Neutrophil (primary cell): ENCODE results near the gene CDK8.

Experiments
- H3K27ac ChIP-seq: fragments of 200-600 bp; sonication (generic); 2 replicates; pipeline ENCODE4 v1.5.1; 2016; ENCODE audit warnings: mild to moderate bottlenecking, moderate library complexity
- H3K27me3 ChIP-seq: fragments of 200-600 bp; sonication (generic); 2 replicates; pipeline ENCODE4 v1.6.0; 2016; ENCODE audit warnings: mild to moderate bottlenecking
- H3K36me3 ChIP-seq: fragments of 200-600 bp; sonication (generic); 2 replicates; pipeline ENCODE4 v1.5.1; 2017
- H3K4me1 ChIP-seq, 2 experiments: fragments of 200-600 bp in 1 of 2; sonication (generic) in 1 of 2; 1 replicate in 1 of 2; 2 replicates in 1 of 2; pipeline versions ENCODE4 v1.5.1 to v1.6.1; 2013 to 2016; ENCODE audit warnings: low read depth in 1 of 2, low read length in 1 of 2, mild to moderate bottlenecking in 1 of 2, moderate library complexity in 1 of 2; ENCODE audit not compliant: control insufficient read depth in 1 of 2, insufficient read depth in 1 of 2
- H3K4me3 ChIP-seq, 2 experiments: fragments of 200-600 bp in 1 of 2; sonication (generic) in 1 of 2; 1 replicate in 1 of 2; 2 replicates in 1 of 2; pipeline ENCODE4 v1.5.1; 2013 to 2016; ENCODE audit warnings: low read depth in 1 of 2, low read length in 1 of 2, mild to moderate bottlenecking in 1 of 2, moderate library complexity in 1 of 2
- H3K9me3 ChIP-seq: fragments of 200-600 bp; sonication (generic); 2 replicates; pipeline ENCODE4 v1.5.1; 2016
- CTCF ChIP-seq: fragments of 200-600 bp; sonication (generic); IDR thresholded peaks from 2 replicates; pipeline ENCODE4 v1.5.1; 2016; ENCODE audit warnings: antibody characterized with exemption

CDK8 gene

GRCh38 chr13:26326562-26326961 lies 72.6 kb downstream of the CDK8 start:
- Histone ChIP-seq H3K36me3 (no peaks in the 10 kb centered on the region), H3K4me1 (no peaks in the 10 kb centered on the region), H3K27ac (no peak overlapping the region), H3K27me3 (no peaks in the 10 kb centered on the region), H3K4me3 (no peak overlapping the region), H3K9me3 (no peaks in the 10 kb centered on the region)
- no peak for TF ChIP-seq CTCF

DNA sequence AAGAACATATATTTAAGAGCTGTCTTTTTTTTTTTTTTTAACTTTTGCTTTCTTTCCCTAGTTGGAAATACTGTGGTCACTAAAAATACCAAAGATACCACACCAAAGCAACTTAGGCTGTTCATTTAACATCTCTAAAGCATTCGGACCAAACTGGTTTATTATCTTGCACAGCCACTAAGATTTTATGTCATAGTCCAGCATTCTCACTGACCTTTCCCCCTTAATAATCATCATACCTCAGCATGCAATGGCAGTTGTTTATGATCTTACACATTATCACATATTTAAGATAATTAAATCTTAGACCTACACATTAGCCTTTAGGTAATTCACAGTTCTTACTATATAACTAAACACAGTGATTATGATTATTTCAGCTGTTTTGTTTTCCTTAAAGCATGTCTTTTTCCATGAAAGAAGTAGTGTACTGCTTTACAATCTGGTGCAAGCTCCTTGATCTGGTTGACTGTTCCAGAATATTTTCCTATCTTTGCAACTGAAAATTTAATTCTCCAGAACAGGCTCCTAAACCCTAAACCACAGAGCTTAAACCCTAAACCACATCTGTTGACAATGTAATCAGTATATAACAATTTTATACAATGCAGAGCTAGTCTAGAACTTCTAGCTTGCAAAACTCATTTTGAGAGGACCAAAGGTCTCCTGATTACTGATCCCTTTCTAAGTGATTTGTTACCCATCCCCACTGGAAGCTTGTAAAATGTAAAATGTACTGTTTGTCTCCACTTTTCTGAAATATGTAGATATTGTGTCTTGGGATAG lies 74.2 kb downstream of the CDK8 start:
- TF ChIP-seq CTCF: no peak
- Histone ChIP-seq H3K4me1 (peaks cover 0 to 2% of the 10 kb centered on the region in 2 experiments), H3K36me3 (no peaks in the 10 kb centered on the region), H3K9me3 (no peaks in the 10 kb centered on the region), H3K4me3 (no peak overlapping the region), H3K27ac (no peak overlapping the region), H3K27me3 (no peaks in the 10 kb centered on the region)

- Histone ChIP-seq H3K27ac (no peak overlapping the region), H3K36me3 (no peaks in the 10 kb centered on the region), H3K9me3 (no peaks in the 10 kb centered on the region), H3K4me1 (peaks cover 0 to 3% of the 10 kb centered on the region in 2 experiments), H3K4me3 (no peak overlapping the region), H3K27me3 (no peaks in the 10 kb centered on the region)
- TF ChIP-seq CTCF: no peak
Observed at GRCh38 chr13:26335158-26335557, 81.2 kb downstream of the CDK8 start.

DNA sequence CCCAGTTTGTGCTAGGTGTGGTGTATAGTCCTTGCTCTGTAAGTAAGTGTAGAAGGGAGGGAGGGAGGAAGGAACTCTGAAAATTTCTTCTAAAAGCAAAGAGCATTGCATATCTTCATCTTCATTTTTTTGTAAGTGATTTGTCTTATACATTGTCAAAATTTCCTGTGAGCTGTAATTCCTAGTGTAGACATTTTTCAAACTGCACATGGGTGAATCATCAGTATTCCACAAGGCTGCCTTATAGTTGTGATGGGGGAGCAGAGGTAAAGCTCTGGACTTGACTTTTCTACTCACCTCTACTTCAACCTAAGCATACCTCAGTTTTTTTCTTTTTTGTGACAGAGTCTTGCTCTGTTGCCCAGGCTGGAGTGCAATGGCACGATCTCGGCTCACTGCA lies 86.9 kb downstream of the CDK8 start:
- H3K27me3 ChIP-seq: no peaks in the 10 kb centered on the region
- H3K36me3 ChIP-seq: no peaks in the 10 kb centered on the region
- H3K27ac ChIP-seq: no peak overlapping the region
- TF ChIP-seq CTCF: no peak
- no peaks in the 10 kb centered on the region for H3K4me1 ChIP-seq
- H3K4me3 ChIP-seq: no peak overlapping the region
- no peaks in the 10 kb centered on the region for H3K9me3 ChIP-seq

- Histone ChIP-seq H3K9me3 (no peaks in the 10 kb centered on the region), H3K36me3 (no peaks in the 10 kb centered on the region), H3K27ac (no peak overlapping the region), H3K4me3 (no peak overlapping the region), H3K27me3 (no peaks in the 10 kb centered on the region), H3K4me1 (no peaks in the 10 kb centered on the region)
- no peak for TF ChIP-seq CTCF
Observed at GRCh38 chr13:26342898-26343297, 89.0 kb downstream of the CDK8 start.
